M059J (cell line): ENCODE measurements around the gene HKDC1. TPM values are rescaled to one million over a fixed set of nuclear protein-coding genes. Genes with fewer than 3 reads are reported as not detected.

ENCODE experiments used
- DNase-seq: peaks from one replicate; pipeline ENCODE4 v3.0.0-alpha.2; 2012; ENCODE audit warnings: low read depth
- total RNA-seq: library from RNA; depleted of rRNA; stranded (reverse); fragments of >200 nt; shearing (Covaris generic); gene quantifications from 2 replicates; pipeline ENCODE4 v1.2.3, GENCODE V29; 2014

HKDC1 gene
- total RNA-seq, 1 experiment from 2014 or later: 3.4 TPM

- no peak for DNase-seq
Observed at GRCh38 chr10:69216577-69217118, 3.5 kb upstream of the HKDC1 start.

- peak; percentile 90 for DNase-seq
Observed at GRCh38 chr10:69217119-69217754, 2.9 kb upstream of the HKDC1 start.

- DNase-seq: peak; percentile 54
Observed at GRCh38 chr10:69218831-69219230, 1.3 kb upstream of the HKDC1 start.

- no peak for DNase-seq
Observed at GRCh38 chr10:69220507-69220906, 375 bp downstream of the HKDC1 start.

GRCh38 chr10:69222157-69223027 lies 2.3 kb downstream of the HKDC1 start:
- DNase-seq: peak; percentile 89

GRCh38 chr10:69223028-69223342 lies 2.9 kb downstream of the HKDC1 start:
- no peak for DNase-seq

GRCh38 chr10:69224862-69225657 lies 4.9 kb downstream of the HKDC1 start:
- DNase-seq: peak; percentile 79

- DNase-seq: no peak
Observed at GRCh38 chr10:69225681-69226080, 5.5 kb downstream of the HKDC1 start.

GRCh38 chr10:69226919-69227450 lies 6.9 kb downstream of the HKDC1 start:
- no peak for DNase-seq

GRCh38 chr10:69228151-69228550 lies 8.0 kb downstream of the HKDC1 start:
- DNase-seq: no peak

GRCh38 chr10:69229616-69229916 lies 9.4 kb downstream of the HKDC1 start:
- DNase-seq: no peak

GRCh38 chr10:69230128-69230527 lies 10.0 kb downstream of the HKDC1 start:
- no peak for DNase-seq

GRCh38 chr10:69232252-69232651 lies 12.1 kb downstream of the HKDC1 start:
- DNase-seq: peak; percentile 91

GRCh38 chr10:69232736-69233480 lies 12.8 kb downstream of the HKDC1 start:
- DNase-seq: no peak

- no peak for DNase-seq
Observed at GRCh38 chr10:69234447-69234846, 14.3 kb downstream of the HKDC1 start.

GRCh38 chr10:69237528-69238159 lies 17.5 kb downstream of the HKDC1 start:
- DNase-seq: peak; percentile 74

- DNase-seq: no peak
Observed at GRCh38 chr10:69239136-69239535, 19.0 kb downstream of the HKDC1 start.

- DNase-seq: peak; percentile 62
Observed at GRCh38 chr10:69239816-69240434, 19.8 kb downstream of the HKDC1 start.

- no peak for DNase-seq
Observed at GRCh38 chr10:69240455-69240854, 20.3 kb downstream of the HKDC1 start.

- peak; percentile 85 for DNase-seq
Observed at GRCh38 chr10:69241575-69241974, 21.4 kb downstream of the HKDC1 start.
